Omental fat pad (tissue), 4 donors: ENCODE measurements around the gene KRTAP12-1. TPM values are rescaled to one million over a fixed set of nuclear protein-coding genes. Genes with fewer than 3 reads are reported as not detected.

Source experiments
- ATAC-seq: fragments of 150-250 bp; one replicate; pipeline ENCODE4 v1.9.1; 2016; ENCODE audit warnings: mild to moderate bottlenecking, moderate library complexity; ENCODE audit not compliant: low FRiP score
- DNase-seq: peaks from one replicate; pipeline ENCODE4 v3.0.0-alpha.2; 2019; ENCODE audit warnings: low spot score
- total RNA-seq, 4 donors: library from RNA; depleted of rRNA; stranded (reverse); fragments of >200 nt; gene quantifications; one replicate each; pipeline ENCODE4 v1.1.0, GENCODE V29; 2016
- TF ChIP-seq, protein P1 (sequence below), 3 donors: fragments of 450-650 bp; IDR thresholded peaks; one replicate each; pipeline ENCODE4 v1.5.1; 2016 to 2017; ENCODE audit warnings: antibody characterized with exemption in 3 of 3, mild to moderate bottlenecking in 3 of 3, moderate library complexity in 2 of 3

KRTAP12-1 gene, protein sequence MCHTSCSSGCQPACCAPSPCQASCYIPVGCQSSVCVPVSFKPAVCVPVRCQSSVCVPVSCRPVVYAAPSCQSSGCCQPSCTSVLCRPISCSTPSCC
- not detected for total RNA-seq

DNA sequence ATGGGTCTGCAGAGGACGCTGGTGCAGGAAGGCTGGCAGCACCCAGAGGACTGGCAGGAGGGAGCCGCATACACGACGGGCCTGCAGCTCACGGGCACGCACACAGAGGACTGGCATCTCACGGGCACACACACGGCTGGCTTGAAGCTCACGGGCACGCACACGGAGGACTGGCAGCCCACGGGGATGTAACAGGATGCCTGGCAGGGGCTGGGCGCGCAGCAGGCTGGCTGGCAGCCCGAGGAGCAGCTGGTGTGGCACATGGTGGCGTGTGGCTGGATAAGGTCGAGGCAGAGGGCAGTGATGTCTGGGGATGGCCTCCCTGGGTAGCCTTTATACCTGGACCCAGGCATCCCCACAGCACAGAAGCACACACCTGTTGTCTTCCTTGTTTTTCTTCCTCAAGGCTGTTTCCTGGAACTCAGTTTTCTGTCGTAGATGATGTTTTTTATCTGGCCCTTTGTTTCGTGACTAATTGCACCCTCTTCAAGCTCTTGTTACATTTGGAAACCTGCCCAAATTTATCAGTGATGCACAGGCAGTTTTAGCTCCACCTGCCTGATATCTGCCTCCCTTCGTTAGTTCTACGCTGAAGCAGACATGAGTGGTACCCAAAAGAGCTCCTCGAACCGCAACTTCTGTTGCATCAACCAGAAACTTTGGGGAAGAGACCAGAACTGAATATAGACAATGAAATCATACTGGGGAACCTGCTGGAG, at the start of gene KRTAP12-1:
Gene KRTAP12-1 (minus strand): TSS at position 303 of the 719 bp plus-strand sequence. CDS start 40 bp downstream, at position 263.
- TF ChIP-seq, protein P1, sequence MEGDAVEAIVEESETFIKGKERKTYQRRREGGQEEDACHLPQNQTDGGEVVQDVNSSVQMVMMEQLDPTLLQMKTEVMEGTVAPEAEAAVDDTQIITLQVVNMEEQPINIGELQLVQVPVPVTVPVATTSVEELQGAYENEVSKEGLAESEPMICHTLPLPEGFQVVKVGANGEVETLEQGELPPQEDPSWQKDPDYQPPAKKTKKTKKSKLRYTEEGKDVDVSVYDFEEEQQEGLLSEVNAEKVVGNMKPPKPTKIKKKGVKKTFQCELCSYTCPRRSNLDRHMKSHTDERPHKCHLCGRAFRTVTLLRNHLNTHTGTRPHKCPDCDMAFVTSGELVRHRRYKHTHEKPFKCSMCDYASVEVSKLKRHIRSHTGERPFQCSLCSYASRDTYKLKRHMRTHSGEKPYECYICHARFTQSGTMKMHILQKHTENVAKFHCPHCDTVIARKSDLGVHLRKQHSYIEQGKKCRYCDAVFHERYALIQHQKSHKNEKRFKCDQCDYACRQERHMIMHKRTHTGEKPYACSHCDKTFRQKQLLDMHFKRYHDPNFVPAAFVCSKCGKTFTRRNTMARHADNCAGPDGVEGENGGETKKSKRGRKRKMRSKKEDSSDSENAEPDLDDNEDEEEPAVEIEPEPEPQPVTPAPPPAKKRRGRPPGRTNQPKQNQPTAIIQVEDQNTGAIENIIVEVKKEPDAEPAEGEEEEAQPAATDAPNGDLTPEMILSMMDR (IDR thresholded peaks at IDR 0.05) = no peak
- ATAC-seq (no peak), DNase-seq (no peak)

DNA sequence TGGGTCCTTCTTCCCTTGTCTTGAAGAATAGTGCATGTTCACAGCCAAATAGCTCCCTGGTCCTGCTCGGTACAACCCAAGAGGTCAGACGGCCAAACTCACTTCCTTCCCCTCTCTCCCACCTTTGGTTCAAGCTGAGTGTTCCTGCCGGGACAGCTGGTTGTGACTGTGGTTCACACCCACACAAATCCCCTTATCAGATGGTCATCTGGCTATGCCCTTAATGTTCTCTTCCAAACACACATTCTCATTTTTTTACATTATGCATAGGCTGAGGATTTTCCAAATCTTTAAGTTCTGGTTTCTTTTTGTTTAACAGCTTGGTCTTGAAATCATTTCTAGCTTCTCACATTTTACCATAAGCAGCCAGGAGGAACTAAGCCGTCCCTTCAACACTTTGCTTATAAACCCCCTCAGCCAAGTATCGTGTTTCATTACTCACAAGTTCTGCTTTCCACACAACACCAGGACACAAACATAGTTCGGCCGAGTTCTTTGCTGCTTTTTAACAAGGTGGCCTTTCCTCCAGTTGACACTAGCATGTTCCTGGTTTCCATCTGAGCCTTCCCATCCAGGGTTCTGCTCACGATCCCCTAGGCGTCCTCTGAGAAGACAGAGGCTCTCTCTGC, 49.1 kb upstream of the KRTAP12-1 start:
- TF ChIP-seq, protein P1 (IDR thresholded peaks at IDR 0.05) = no peak
- DNase-seq (no peak), ATAC-seq (no peak)

DNA sequence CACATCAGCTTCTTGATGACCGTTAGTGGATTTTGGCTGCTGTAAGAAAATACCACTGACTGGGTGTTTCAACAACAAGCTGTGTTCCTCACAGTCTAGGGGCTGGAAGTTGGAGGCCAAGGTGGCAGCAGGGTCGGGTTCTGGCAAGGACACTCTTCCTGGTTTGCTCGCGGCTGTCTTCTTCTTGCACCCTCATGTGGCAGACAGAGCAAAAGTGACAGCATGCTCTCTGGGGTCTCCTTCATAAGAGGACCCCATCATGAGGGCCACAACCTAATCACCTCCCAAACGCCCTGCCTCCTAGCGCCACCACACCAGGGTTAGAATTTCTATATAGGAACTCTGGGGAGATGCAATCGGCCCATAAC, 48.0 kb upstream of the KRTAP12-1 start:
- ATAC-seq (no peak), DNase-seq (no peak)
- TF ChIP-seq, protein P1 (IDR thresholded peaks at IDR 0.05) = no peak

DNA sequence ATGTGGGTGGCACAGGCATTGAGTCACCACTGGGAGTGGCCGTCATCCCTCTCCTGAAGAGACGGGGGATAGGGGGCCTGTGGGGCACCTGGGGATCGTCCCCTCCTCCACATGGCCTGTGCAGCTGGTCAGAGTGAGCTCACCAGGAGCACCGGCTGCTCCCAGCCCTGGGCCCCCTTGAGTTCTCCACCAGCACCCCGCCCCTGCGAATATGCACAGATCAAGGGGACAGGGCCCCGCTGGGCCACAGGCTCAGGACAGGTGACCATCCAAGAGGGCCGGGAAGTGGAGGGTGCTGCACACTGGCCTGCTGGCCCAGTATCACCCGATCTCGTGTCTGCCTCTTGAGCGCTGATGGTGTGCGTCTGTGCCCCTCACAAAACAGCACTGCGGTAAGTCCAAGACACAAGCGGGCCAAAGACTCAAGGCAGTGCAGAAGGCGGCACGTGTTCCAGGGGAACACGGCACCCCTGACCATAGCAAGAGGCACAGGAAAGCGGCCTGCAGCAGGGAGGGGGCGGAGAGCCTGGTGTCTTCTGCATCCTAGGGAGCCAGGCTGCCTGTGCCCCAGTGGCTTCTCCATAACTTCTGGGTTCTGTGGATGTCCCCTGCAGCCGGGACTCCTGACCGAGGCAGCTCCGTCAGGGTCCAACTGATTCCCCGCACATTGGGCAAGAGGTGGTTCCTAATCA, 47.5 kb upstream of the KRTAP12-1 start:
- ATAC-seq (no peak), DNase-seq (no peak)
- TF ChIP-seq, protein P1 (IDR thresholded peaks at IDR 0.05) = no peak

DNA sequence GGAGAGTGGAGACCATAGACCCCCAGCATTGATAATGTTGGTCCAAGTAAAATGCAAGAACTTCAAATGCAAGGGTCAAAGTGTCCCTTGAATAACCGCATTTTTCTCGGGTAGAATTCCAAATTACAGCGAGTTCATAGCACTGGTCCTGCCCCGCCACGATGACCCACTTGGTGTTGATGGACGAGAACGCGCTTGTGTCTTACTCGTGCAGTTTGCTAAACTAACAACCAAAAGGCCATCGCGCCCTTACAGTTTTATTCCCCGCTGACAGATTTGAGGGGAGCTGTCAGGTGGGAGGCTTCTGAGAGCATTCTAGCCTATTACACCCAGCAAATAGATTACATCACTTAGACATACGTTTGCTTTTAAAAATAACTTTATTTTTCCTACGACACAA, 46.8 kb upstream of the KRTAP12-1 start:
- TF ChIP-seq, protein P1 (IDR thresholded peaks at IDR 0.05) = no peak
- DNase-seq = no peak
- no peak for ATAC-seq

DNA sequence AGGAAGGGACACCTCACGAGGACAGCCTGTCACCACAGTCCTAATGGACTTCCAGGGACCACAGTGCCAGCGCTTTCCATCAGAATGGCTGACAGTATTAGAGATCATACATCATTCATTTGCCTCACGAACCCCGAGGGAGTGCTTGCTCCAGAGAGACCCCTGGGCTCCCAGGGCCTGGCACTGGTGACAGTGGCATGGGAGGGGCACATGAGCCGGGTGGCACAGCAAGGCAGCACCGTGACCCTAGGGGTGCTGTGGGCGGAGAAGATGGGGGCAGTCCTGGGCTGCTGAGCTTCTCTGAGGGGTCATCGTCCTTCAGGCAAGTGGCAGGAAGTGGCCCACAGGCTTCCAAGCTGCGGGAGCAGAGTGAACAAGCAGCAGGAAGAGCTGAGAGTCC, 45.8 kb upstream of the KRTAP12-1 start:
- ATAC-seq (no peak), DNase-seq (no peak)
- TF ChIP-seq, protein P1 (IDR thresholded peaks at IDR 0.05) = no peak
